HG02571 (cell line): ENCODE data around the gene SLC22A17.
"Not testable (repeated sequence)": the region's sequence is repeated elsewhere in the genome, so short reads cannot be mapped to it uniquely, and the experiment has no call there.

Experiments used
- ATAC-seq: cut with Tn5 transposase; IDR thresholded peaks from one replicate; pipeline ENCODE4 v1.9.1; 2021; ENCODE audit warnings: mild to moderate bottlenecking, moderate library complexity; ENCODE audit not compliant: unreplicated experiment

The SLC22A17 gene

GRCh38 chr14:23352506-23353432, at the start of gene SLC22A17:
TSS of gene SLC22A17 (minus strand) at chr14:23352887.
- ATAC-seq: no peak

- no peak for ATAC-seq
These were observed 48.6 kb upstream of the SLC22A17 start for GRCh38 chr14:23401291-23401690.

- ATAC-seq: not testable (repeated sequence)
These were observed 47.9 kb upstream of the SLC22A17 start for GRCh38 chr14:23400496-23401149.

- no peak for ATAC-seq
These were observed 46.9 kb upstream of the SLC22A17 start for GRCh38 chr14:23399591-23399990.

- no peak for ATAC-seq
These were observed 46.4 kb upstream of the SLC22A17 start for GRCh38 chr14:23399136-23399535.

DNA sequence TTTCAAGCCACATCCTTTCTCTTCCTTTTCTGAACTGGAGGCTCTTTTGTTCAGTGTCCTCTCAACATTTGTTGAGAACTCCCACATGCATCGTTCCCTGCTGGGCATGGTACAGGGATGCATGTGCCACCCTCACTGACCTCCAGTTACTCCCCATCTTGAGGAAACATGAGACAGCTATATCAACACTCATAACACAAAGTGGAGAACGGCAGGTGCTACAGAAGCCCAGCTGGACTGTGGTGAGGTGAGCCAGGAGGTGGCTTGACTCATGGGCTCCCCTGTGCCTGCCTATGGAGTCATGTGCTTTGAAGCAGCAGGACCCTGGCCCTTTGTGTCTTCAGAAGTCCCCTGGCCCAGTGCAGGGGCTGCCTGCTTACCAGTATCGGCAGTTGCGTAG, 45.7 kb upstream of the SLC22A17 start:
- no peak for ATAC-seq

- no peak for ATAC-seq
These were observed 44.2 kb upstream of the SLC22A17 start for GRCh38 chr14:23396781-23397407.

- no peak for ATAC-seq
These were observed 43.4 kb upstream of the SLC22A17 start for GRCh38 chr14:23396126-23396525.

- ATAC-seq: no peak
These were observed 39.9 kb upstream of the SLC22A17 start for GRCh38 chr14:23392613-23393012.

GRCh38 chr14:23389871-23390270, 37.2 kb upstream of the SLC22A17 start:
- ATAC-seq: not testable (repeated sequence)

DNA sequence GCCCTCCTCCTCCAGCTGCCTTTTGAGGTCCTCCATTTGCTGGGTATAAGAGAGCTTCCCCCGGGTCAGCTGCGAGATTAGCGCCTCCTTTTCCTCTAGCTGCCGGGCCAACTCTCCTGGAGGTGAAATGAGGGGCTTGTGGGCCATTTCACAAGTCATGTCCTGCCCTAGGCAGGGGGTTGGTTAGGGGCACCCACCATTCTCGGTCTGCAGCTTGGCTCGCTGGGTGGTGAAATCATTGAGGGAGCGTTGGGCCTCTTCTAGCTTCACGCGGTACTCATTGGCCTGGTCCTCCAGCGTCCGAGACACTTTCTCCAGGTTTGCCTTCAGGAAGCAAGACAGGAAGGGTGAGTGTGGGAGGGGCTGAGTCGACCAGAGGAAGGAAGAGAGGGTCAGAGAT, 36.7 kb upstream of the SLC22A17 start:
- ATAC-seq: no peak

GRCh38 chr14:23388996-23389395, 36.3 kb upstream of the SLC22A17 start:
- no peak for ATAC-seq

- ATAC-seq: no peak
These were observed 35.5 kb upstream of the SLC22A17 start for GRCh38 chr14:23387916-23388882.

DNA sequence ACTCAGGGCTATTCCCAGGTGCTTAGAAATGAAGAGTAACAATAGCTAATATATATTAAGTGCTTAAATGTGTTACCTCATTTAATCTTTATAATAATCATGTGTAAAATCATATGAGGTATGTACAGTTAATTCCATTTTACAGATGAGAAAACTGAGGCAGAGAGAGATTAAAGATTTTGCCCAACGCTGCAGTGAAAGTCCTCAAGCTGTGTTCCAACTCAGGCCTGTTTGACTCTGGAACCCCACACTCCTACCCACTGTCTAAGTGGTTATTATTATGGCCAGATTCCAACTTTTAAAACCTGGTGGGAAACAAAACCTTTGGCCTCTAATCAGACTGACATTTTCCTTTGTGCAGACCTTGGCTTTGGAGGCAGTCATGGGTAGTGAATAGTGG, 34.3 kb upstream of the SLC22A17 start:
- ATAC-seq: no peak

DNA sequence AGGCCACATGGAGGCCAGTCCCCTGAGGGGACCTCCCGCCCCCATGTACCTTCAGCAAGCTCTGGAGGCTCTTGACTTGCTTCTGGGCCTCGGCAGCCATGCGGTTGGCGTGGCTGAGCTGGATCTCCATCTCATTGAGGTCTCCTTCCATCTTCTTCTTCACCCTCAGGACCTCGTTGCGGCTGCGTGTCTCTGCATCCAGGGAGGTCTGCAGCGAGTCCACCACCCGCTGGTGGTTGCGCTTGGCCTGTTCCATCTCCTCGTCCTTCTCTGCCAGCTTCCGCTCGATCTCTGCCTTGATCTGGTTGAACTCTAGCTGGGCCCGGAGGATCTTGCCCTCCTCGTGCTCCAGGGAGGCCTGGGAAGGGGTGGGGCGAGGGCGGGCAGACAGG, 33.6 kb upstream of the SLC22A17 start:
- not testable (repeated sequence) for ATAC-seq

GRCh38 chr14:23385642-23386265, 33.1 kb upstream of the SLC22A17 start:
- no peak for ATAC-seq

DNA sequence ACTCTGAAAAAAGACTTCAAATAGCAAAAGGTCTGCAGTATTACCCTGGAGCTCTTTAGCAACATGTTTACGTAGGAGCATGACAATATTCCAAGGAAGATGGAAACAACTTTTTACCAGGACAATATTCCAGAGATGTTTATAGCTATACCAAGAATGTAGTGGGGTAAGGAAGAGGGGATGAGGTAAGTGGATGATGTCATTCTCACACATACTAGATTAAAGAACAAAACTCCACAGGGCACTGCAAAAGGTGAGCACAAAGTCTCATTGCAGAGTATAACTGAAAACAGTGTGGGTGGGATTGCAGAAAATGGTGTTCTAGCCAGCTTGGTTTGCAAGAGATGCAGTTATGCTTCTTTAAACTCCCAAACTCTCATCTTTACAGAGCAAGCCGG, 32.6 kb upstream of the SLC22A17 start:
- no peak for ATAC-seq

- ATAC-seq: no peak
These were observed 31.8 kb upstream of the SLC22A17 start for GRCh38 chr14:23384364-23385080.

- no peak for ATAC-seq
These were observed 30.2 kb upstream of the SLC22A17 start for GRCh38 chr14:23382731-23383440.
